Measurements from ENCODE around the gene ZNF774.

Gene ZNF774

DNA sequence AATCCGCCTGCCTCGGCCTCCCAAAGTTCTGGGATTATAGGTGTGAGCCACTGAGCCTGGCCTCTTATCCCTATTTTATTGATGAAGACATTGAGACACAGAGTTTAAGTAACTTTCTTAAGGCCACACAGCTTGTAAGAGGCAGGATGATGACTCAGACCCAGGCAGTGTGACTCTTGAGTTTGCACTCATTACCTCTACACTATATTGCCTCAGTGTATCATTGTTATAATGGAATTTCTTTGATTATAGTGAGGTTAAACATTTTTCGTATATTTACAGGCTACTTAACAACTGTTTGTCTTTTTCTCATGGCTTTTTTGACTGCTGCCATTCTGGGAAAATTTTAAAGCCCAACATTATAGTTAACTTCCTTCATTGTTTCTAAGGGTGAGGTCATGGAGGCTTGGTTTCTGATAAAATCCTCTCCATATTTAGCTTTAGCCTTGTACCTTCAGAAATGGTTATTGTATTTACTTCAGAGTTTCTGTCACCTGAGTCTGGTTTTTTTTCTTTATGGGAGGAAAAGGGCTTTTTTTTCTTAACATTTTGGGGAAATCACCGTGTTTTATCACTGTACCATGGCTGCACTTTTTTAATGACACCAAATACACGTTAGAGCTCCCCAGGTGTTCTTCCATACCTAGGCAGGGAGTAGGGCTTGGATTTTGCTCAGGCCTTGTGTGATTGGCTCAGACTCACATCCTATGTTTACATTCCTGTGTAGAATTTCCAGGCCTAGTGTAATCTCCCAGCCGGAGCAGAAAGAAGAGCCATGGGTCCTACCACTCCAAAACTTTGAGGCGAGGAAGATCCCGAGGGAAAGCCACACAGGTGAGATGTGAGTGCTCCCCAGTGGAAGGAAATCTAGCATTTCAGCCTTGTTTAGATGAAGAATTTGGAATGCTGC is 6.3 kb downstream of the ZNF774 start:
- DNase-seq (ENCODE audit: insufficient read length, low spot score) (no peak), FAIRE-seq (no peak)

DNA sequence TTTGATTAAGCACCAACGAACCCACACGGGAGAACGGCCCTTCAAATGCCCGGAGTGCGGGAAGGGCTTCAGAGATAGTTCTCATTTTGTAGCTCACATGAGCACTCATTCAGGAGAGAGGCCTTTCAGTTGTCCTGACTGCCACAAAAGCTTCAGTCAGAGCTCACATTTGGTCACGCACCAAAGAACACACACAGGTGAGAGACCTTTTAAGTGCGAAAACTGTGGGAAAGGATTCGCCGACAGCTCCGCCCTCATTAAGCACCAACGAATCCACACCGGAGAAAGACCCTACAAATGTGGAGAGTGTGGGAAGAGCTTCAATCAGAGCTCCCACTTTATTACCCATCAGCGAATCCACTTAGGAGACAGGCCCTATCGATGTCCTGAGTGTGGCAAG is 8.7 kb downstream of the ZNF774 start:
- DNase-seq (ENCODE audit: insufficient read length, low spot score) = no peak
- FAIRE-seq = no peak
- TF ChIP-seq POU2F2 (IDR thresholded peaks at IDR 0.05; ENCODE audit: low read depth, low read length) (no peak), SPI1 (IDR thresholded peaks at IDR 0.05; ENCODE audit: low read depth, low read length) (no peak), POLR2AphosphoS5 (IDR thresholded peaks at IDR 0.05; ENCODE audit: low read depth, low read length) (no peak), PAX5 (IDR thresholded peaks at IDR 0.05; ENCODE audit: insufficient read depth, low read length, severe bottlenecking) (no peak), TAF1 (IDR thresholded peaks at IDR 0.05; ENCODE audit: low read depth, low read length) (no peak), POLR2A (IDR thresholded peaks at IDR 0.05; ENCODE audit: low read depth, low read length) (no peak)

More for the DNA sequence above, 6.3 kb downstream of the ZNF774 start:
- TF ChIP-seq POU2F2 (IDR thresholded peaks at IDR 0.05; ENCODE audit: low read depth, low read length) (no peak), POLR2A (IDR thresholded peaks at IDR 0.05; ENCODE audit: low read depth, low read length) (no peak), POLR2AphosphoS5 (IDR thresholded peaks at IDR 0.05; ENCODE audit: low read depth, low read length) (no peak), TAF1 (IDR thresholded peaks at IDR 0.05; ENCODE audit: low read depth, low read length) (no peak), PAX5 (IDR thresholded peaks at IDR 0.05; ENCODE audit: insufficient read depth, low read length, severe bottlenecking) (no peak), SPI1 (IDR thresholded peaks at IDR 0.05; ENCODE audit: low read depth, low read length) (no peak)

DNA sequence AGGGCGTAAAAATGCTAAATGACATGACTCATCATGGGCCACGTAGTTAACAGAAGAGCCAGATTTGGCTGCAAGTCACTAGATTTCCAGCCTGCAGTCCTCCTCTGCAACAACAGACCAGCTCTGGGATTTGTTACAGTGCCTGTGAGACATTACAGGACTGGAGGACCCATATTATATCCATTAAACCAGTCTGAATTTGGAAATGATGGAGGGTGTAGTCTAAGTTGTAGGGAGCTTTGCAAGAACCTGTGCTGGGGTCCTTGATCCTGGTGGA is 10.8 kb downstream of the ZNF774 start:
- DNase-seq (ENCODE audit: insufficient read length, low spot score) (no peak), FAIRE-seq (no peak)
- no peak for TF ChIP-seq PAX5 (IDR thresholded peaks at IDR 0.05; ENCODE audit: insufficient read depth, low read length, severe bottlenecking)
- no peak for TF ChIP-seq SPI1 (IDR thresholded peaks at IDR 0.05; ENCODE audit: low read depth, low read length)
- no peak for TF ChIP-seq POLR2AphosphoS5 (IDR thresholded peaks at IDR 0.05; ENCODE audit: low read depth, low read length)
- TF ChIP-seq POLR2A (IDR thresholded peaks at IDR 0.05; ENCODE audit: low read depth, low read length) = no peak

GRCh38 chr15:90364251-90364650 is 12.2 kb downstream of the ZNF774 start:
- TF ChIP-seq POLR2A (IDR thresholded peaks at IDR 0.05; ENCODE audit: low read depth, low read length) = no peak
- TF ChIP-seq POLR2AphosphoS5 (IDR thresholded peaks at IDR 0.05; ENCODE audit: low read depth, low read length) = no peak
- TF ChIP-seq TAF1 (IDR thresholded peaks at IDR 0.05; ENCODE audit: low read depth, low read length) = no peak
- no peak for TF ChIP-seq POU2F2 (IDR thresholded peaks at IDR 0.05; ENCODE audit: low read depth, low read length)
- TF ChIP-seq SPI1 (IDR thresholded peaks at IDR 0.05; ENCODE audit: low read depth, low read length) = no peak
- TF ChIP-seq PAX5 (IDR thresholded peaks at IDR 0.05; ENCODE audit: insufficient read depth, low read length, severe bottlenecking) = no peak
- DNase-seq (ENCODE audit: insufficient read length, low spot score) = no peak
- FAIRE-seq = no peak

- TF ChIP-seq TAF1 (IDR thresholded peaks at IDR 0.05; ENCODE audit: low read depth, low read length) = no peak
- TF ChIP-seq POU2F2 (IDR thresholded peaks at IDR 0.05; ENCODE audit: low read depth, low read length) = no peak
- no peak for TF ChIP-seq POLR2AphosphoS5 (IDR thresholded peaks at IDR 0.05; ENCODE audit: low read depth, low read length)
- TF ChIP-seq POLR2A (IDR thresholded peaks at IDR 0.05; ENCODE audit: low read depth, low read length) = no peak
- TF ChIP-seq PAX5 (IDR thresholded peaks at IDR 0.05; ENCODE audit: insufficient read depth, low read length, severe bottlenecking) = no peak
- no peak for TF ChIP-seq SPI1 (IDR thresholded peaks at IDR 0.05; ENCODE audit: low read depth, low read length)
- FAIRE-seq = no peak
- no peak for DNase-seq (ENCODE audit: insufficient read length, low spot score)
These were observed 13.5 kb downstream of the ZNF774 start for GRCh38 chr15:90365414-90366055.

DNA sequence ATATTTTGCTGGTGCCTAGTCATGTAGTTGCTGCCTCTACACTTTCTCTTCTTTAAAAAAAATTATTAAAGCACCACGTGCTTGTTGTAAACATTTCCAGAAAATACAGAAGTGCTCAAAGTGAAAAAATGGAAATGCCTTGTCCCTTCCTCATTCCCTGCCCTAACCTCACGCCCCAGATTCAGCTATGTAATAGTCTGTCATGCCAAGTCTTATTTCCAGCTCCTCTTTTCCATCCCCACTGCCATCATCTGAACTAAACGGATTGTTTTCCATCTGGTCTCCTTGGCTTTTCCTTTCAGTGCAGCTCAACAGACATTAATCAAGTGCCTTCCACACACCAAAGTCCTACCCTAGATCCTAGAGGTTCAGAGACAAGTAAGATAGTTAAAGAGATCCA is 15.5 kb downstream of the ZNF774 start:
- TF ChIP-seq POLR2AphosphoS5 (IDR thresholded peaks at IDR 0.05; ENCODE audit: low read depth, low read length) = no peak
- no peak for TF ChIP-seq POU2F2 (IDR thresholded peaks at IDR 0.05; ENCODE audit: low read depth, low read length)
- TF ChIP-seq POLR2A (IDR thresholded peaks at IDR 0.05; ENCODE audit: low read depth, low read length) = no peak
- TF ChIP-seq PAX5 (IDR thresholded peaks at IDR 0.05; ENCODE audit: insufficient read depth, low read length, severe bottlenecking) = no peak
- TF ChIP-seq TAF1 (IDR thresholded peaks at IDR 0.05; ENCODE audit: low read depth, low read length) = no peak
- no peak for TF ChIP-seq SPI1 (IDR thresholded peaks at IDR 0.05; ENCODE audit: low read depth, low read length)
- FAIRE-seq (no peak), DNase-seq (ENCODE audit: insufficient read length, low spot score) (no peak)

- DNase-seq (ENCODE audit: insufficient read length, low spot score) (no peak), FAIRE-seq (no peak)
- TF ChIP-seq POLR2A (IDR thresholded peaks at IDR 0.05; ENCODE audit: low read depth, low read length) (no peak), PAX5 (IDR thresholded peaks at IDR 0.05; ENCODE audit: insufficient read depth, low read length, severe bottlenecking) (no peak), SPI1 (IDR thresholded peaks at IDR 0.05; ENCODE audit: low read depth, low read length) (no peak), TAF1 (IDR thresholded peaks at IDR 0.05; ENCODE audit: low read depth, low read length) (no peak), POU2F2 (IDR thresholded peaks at IDR 0.05; ENCODE audit: low read depth, low read length) (no peak), POLR2AphosphoS5 (IDR thresholded peaks at IDR 0.05; ENCODE audit: low read depth, low read length) (no peak)
These were observed 23.0 kb downstream of the ZNF774 start for GRCh38 chr15:90375071-90375470.

GRCh38 chr15:90376789-90377188 is 24.7 kb downstream of the ZNF774 start:
- TF ChIP-seq POLR2A (IDR thresholded peaks at IDR 0.05; ENCODE audit: low read depth, low read length) = no peak
- TF ChIP-seq POLR2AphosphoS5 (IDR thresholded peaks at IDR 0.05; ENCODE audit: low read depth, low read length) = no peak
- no peak for TF ChIP-seq TAF1 (IDR thresholded peaks at IDR 0.05; ENCODE audit: low read depth, low read length)
- no peak for FAIRE-seq

GRCh38 chr15:90379263-90379662 is 27.2 kb downstream of the ZNF774 start:
- TF ChIP-seq POLR2A (IDR thresholded peaks at IDR 0.05; ENCODE audit: low read depth, low read length) (no peak), SPI1 (IDR thresholded peaks at IDR 0.05; ENCODE audit: low read depth, low read length) (no peak), PAX5 (IDR thresholded peaks at IDR 0.05; ENCODE audit: insufficient read depth, low read length, severe bottlenecking) (no peak), POLR2AphosphoS5 (IDR thresholded peaks at IDR 0.05; ENCODE audit: low read depth, low read length) (no peak), POU2F2 (IDR thresholded peaks at IDR 0.05; ENCODE audit: low read depth, low read length) (no peak), TAF1 (IDR thresholded peaks at IDR 0.05; ENCODE audit: low read depth, low read length) (no peak)
- no peak for FAIRE-seq
- no peak for DNase-seq (ENCODE audit: insufficient read length, low spot score)

More at GRCh38 chr15:90376789-90377188, 24.7 kb downstream of the ZNF774 start:
- DNase-seq (ENCODE audit: insufficient read length, low spot score) = no peak

Data from GM12891 (cell line).